Measurements from ENCODE around the gene MAFB. TPM values are rescaled to one million over a fixed set of nuclear protein-coding genes. Genes with fewer than 3 reads are reported as not detected.

The MAFB gene
- total and polyA plus RNA-seq, 9 of the 15 experiments (the other 6 are each of a cell fraction or from before 2014, with no cell fraction given), result 0.04 TPM; not detected in 8

GRCh38 chr20:40663304-40663790 lies 25.7 kb downstream of the MAFB start:
- H4K20me1 ChIP-seq (replicated peaks; ENCODE audit: control insufficient read depth, insufficient read depth, low read length), result no peaks in the 10 kb centered on the region
- in situ Hi-C loops (cut with MboI) (no loop called here), intact Hi-C loops (cut with micrococcal nuclease) (no loop called here)
- no peak overlapping the region for H3K27ac ChIP-seq (ENCODE audit: extremely low read depth, low read depth, low read length)
- H2AFZ ChIP-seq (ENCODE audit: low read depth, low read length), result no peak overlapping the region
- no peaks in the 10 kb centered on the region for H3K9me3 ChIP-seq (replicated peaks; ENCODE audit: control insufficient read depth, insufficient read depth, low read depth, low read length)
- no peaks in the 10 kb centered on the region for H3K79me2 ChIP-seq (ENCODE audit: control insufficient read depth, insufficient read depth, low read length)
- no peaks in the 10 kb centered on the region for H3K4me1 ChIP-seq (replicated peaks in 1 of 2; ENCODE audit: control insufficient read depth in 2 of 2, insufficient read depth in 2 of 2, low read length in 2 of 2)
- no peak overlapping the region for H3K9ac ChIP-seq (ENCODE audit: insufficient read depth in 1 of 2, low read depth in 2 of 2, low read length in 2 of 2)
- TF ChIP-seq ATF3 (IDR thresholded peaks at IDR 0.05), result no peak
- no peak for TF ChIP-seq ATF3 (CRISPR knock-in tag; conservative IDR thresholded peaks at IDR 0.05)
- TF ChIP-seq CBX8 (IDR thresholded peaks at IDR 0.05; ENCODE audit: borderline replicate concordance, extremely low read depth, low read depth, low read length, poor library complexity, severe bottlenecking), result no peak
- TF ChIP-seq SMAD1 (IDR thresholded peaks at IDR 0.05; ENCODE audit: low read depth, low read length, partially characterized antibody), result no peak
- CTCF ChIA-PET (ENCODE audit: low intra/inter-chr PET ratio), result no interaction called here
- ATAC-seq, result no peak
- no peak overlapping the region for H3K4me3 ChIP-seq
- H3K27me3 ChIP-seq (ENCODE audit: control insufficient read depth in 2 of 2, insufficient read depth in 2 of 2, low read length in 2 of 2), result peaks cover 2 to 16% of the 10 kb centered on the region in 2 experiments; a peak in 3 of 5 replicates
- WGBS (ENCODE audit: insufficient coverage, low coverage, missing lambda C conversion rate), result 1% methylated on average over 9 of the region's 9 CpGs
- no TSS peak for BruUV-seq (replicated peaks)
- no peaks in the 10 kb centered on the region for H3K36me3 ChIP-seq (ENCODE audit: control insufficient read depth, insufficient read depth, low read length)
- POLR2A ChIA-PET, result interaction anchor here (1.2 kb wide), 1 partner anchor 9 kb away, joined by 3 read pairs; no protein-coding TSS in a partner anchor
- no peak for DNase-seq (ENCODE audit: extremely low read depth in 1 of 4, low spot score in 3 of 4)
- no peak for FAIRE-seq
- H3K9me1 ChIP-seq (ENCODE audit: control insufficient read depth, insufficient read depth, low read length), result no peaks in the 10 kb centered on the region
- no peak overlapping the region for H3K4me2 ChIP-seq (ENCODE audit: insufficient read depth, low read length)
